IMR-90 (cell line): Measurements from ENCODE around the gene DDC. TPM values are rescaled to one million over a fixed set of nuclear protein-coding genes. Genes with fewer than 3 reads are reported as not detected.

ENCODE experiments used
- ATAC-seq: fragments of 200-7000 bp; cut with Tn5 transposase; 2 replicates; pipeline ENCODE4 v1.9.1; 2020; ENCODE audit warnings: low read depth, mild to moderate bottlenecking, moderate library complexity
- BruUV-seq: library from RNA; stranded (reverse); fragments of 400-500 nt; replicated peaks from 2 replicates; lab custom pipeline; 2021; lab: Mats Ljungman, UMichigan
- CTCF ChIA-PET: fragments of 300-600 bp; formaldehyde crosslinking; extraction: SDS; loops from one replicate; lab custom pipeline; 2021; ENCODE audit warnings: antibody characterized with exemption; lab: Yijun Ruan, JAX
- POLR2A ChIA-PET: fragments of 300-600 bp; sonication (Branson Sonifier 250); formaldehyde crosslinking; loops from one replicate; lab custom pipeline; 2022; ENCODE audit warnings: antibody characterized with exemption; ENCODE audit not compliant: unreplicated experiment; lab: Charles Lee
- DNase-seq: peaks from one replicate; pipeline ENCODE4 v3.0.0; 2013
- H2AFZ ChIP-seq: replicated peaks from 2 replicates; pipeline ENCODE3; 2013; ENCODE audit warnings: low read length, mild to moderate bottlenecking; ENCODE audit not compliant: poor library complexity
- H2AK5ac ChIP-seq: 2 replicates; pipeline ENCODE4 v1.6.1; 2013; ENCODE audit warnings: low read depth, low read length, inconsistent platforms
- H2AK9ac ChIP-seq: replicated peaks from 2 replicates; pipeline ENCODE3; 2013; ENCODE audit warnings: mild to moderate bottlenecking, low read depth, low read length, moderate library complexity; ENCODE audit not compliant: poor library complexity
- H2BK120ac ChIP-seq: 2 replicates; pipeline ENCODE4 v1.6.1; 2013; ENCODE audit warnings: low read depth, low read length, inconsistent platforms
- H2BK15ac ChIP-seq: 3 replicates; pipeline ENCODE4 v1.6.1; 2013; ENCODE audit warnings: low read depth, low read length, inconsistent platforms
- H2BK20ac ChIP-seq: 2 replicates; pipeline ENCODE4 v1.6.1; 2013; ENCODE audit warnings: low read depth, mild to moderate bottlenecking, inconsistent platforms, low read length, moderate library complexity
- H2BK5ac ChIP-seq: 2 replicates; pipeline ENCODE4 v1.6.1; 2013; ENCODE audit warnings: mild to moderate bottlenecking, low read depth, low read length, inconsistent platforms; ENCODE audit not compliant: poor library complexity, severe bottlenecking
- H3K14ac ChIP-seq: replicated peaks from 2 replicates; pipeline ENCODE4 v1.6.1; 2013; ENCODE audit warnings: low read depth, low read length, inconsistent platforms
- H3K18ac ChIP-seq: 2 replicates; pipeline ENCODE4 v1.6.1; 2013; ENCODE audit warnings: low read depth, low read length, control low read depth
- H3K23ac ChIP-seq: 2 replicates; pipeline ENCODE4 v1.6.1; 2013; ENCODE audit warnings: low read depth, low read length, inconsistent platforms
- H3K27ac ChIP-seq: 2 replicates; pipeline ENCODE4 v1.5.1; 2013; ENCODE audit warnings: mild to moderate bottlenecking, control low read depth, low read length; ENCODE audit not compliant: insufficient read depth
- H3K27me3 ChIP-seq: 2 replicates; pipeline ENCODE4 v1.6.1; 2013; ENCODE audit warnings: low read length; ENCODE audit not compliant: control insufficient read depth, insufficient read depth
- H3K36me3 ChIP-seq: 2 replicates; pipeline ENCODE4 v1.6.1; 2013; ENCODE audit warnings: low read length, mixed read lengths; ENCODE audit not compliant: control insufficient read depth, insufficient read depth
- H3K4ac ChIP-seq: 2 replicates; pipeline ENCODE4 v1.6.1; 2013; ENCODE audit warnings: low read depth, low read length, inconsistent platforms
- H3K4me1 ChIP-seq: 2 replicates; pipeline ENCODE4 v1.6.1; 2013; ENCODE audit warnings: low read length, mixed read lengths; ENCODE audit not compliant: control insufficient read depth, insufficient read depth
- H3K4me2 ChIP-seq: 2 replicates; pipeline ENCODE4 v1.6.1; 2013; ENCODE audit warnings: low read depth, mild to moderate bottlenecking, control low read depth, low read length, moderate library complexity
- H3K4me3 ChIP-seq: 2 replicates; pipeline ENCODE4 v1.5.1; 2013; ENCODE audit warnings: low read depth, mild to moderate bottlenecking, control low read depth, low read length, moderate library complexity; ENCODE audit not compliant: insufficient read depth
- H3K56ac ChIP-seq: 2 replicates; pipeline ENCODE4 v1.6.1; 2013; ENCODE audit warnings: low read length, inconsistent platforms; ENCODE audit not compliant: insufficient read depth; ENCODE audit errors: extremely low read depth
- H3K79me1 ChIP-seq, 2 experiments: 2 replicates each; pipeline ENCODE4 v1.6.1; 2013; ENCODE audit warnings: low read length in 2 of 2, inconsistent platforms in 1 of 2, low read depth in 1 of 2
- H3K9ac ChIP-seq: 2 replicates; pipeline ENCODE4 v1.6.1; 2013; ENCODE audit warnings: low read depth, low read length, control low read depth
- H3K9me1 ChIP-seq: 2 replicates; pipeline ENCODE4 v1.6.1; 2013; ENCODE audit warnings: low read length, inconsistent platforms; ENCODE audit not compliant: insufficient read depth
- H3K9me3 ChIP-seq: 2 replicates; pipeline ENCODE4 v1.6.1; 2013; ENCODE audit warnings: low read length; ENCODE audit not compliant: control insufficient read depth, insufficient read depth
- H4K20me1 ChIP-seq: 2 replicates; pipeline ENCODE4 v1.6.1; 2013; ENCODE audit warnings: low read length, inconsistent platforms; ENCODE audit not compliant: insufficient read depth
- H4K5ac ChIP-seq: 2 replicates; pipeline ENCODE4 v1.6.1; 2013; ENCODE audit warnings: mild to moderate bottlenecking, low read depth, low read length, control low read depth
- H4K8ac ChIP-seq, 2 experiments: 2 replicates each; pipeline ENCODE4 v1.6.1; 2013; ENCODE audit warnings: low read depth in 2 of 2, low read length in 2 of 2, control low read depth in 1 of 2, inconsistent platforms in 1 of 2
- H4K91ac ChIP-seq: 2 replicates; pipeline ENCODE4 v1.6.1; 2013; ENCODE audit warnings: low read depth, low read length, inconsistent platforms; ENCODE audit not compliant: insufficient read depth
- BHLHE40 ChIP-seq: fragments of 150-350 bp; IDR thresholded peaks from 2 replicates; pipeline ENCODE4 v1.6.1; 2016; ENCODE audit warnings: mild to moderate bottlenecking, low read depth, low read length
- FOS ChIP-seq: fragments of 150-350 bp; IDR thresholded peaks from 2 replicates; pipeline ENCODE4 v1.6.1; 2016; ENCODE audit warnings: low read depth, low read length
- MAFK ChIP-seq: IDR thresholded peaks from 2 replicates; pipeline ENCODE4 v1.6.1; 2012; ENCODE audit warnings: low read depth, low read length, improper control_type of control experiment
- SMC3 ChIP-seq: fragments of 150-350 bp; IDR thresholded peaks from 2 replicates; pipeline ENCODE4 v1.6.1; 2016; ENCODE audit warnings: low read depth, mild to moderate bottlenecking, antibody characterized with exemption, low read length, moderate library complexity
- WGBS, 2 experiments: methylation state at CpG; one replicate each; pipeline versions ENCODE4 v1.1.5 to v1.1.7; 2013; ENCODE audit warnings: missing lambda C conversion rate in 2 of 2; ENCODE audit not compliant: insufficient read length in 1 of 2; ENCODE audit errors: extremely low coverage in 2 of 2; 5-methylcytosine and 5-hydroxymethylcytosine counted together
- dilution Hi-C: fragments of 300-500 bp; cut with HindIII; formaldehyde crosslinking; loops from one replicate; pipeline ENCODE4 v1.14.3; 2018; ENCODE audit warnings: low sequenced_read_pairs; ENCODE audit not compliant: unreplicated experiment
- in situ Hi-C: fragments of 300-500 bp; cut with MboI; formaldehyde crosslinking; loops from 3 replicates; pipeline ENCODE4 v1.14.3; 2019; ENCODE audit warnings: low sequenced_read_pairs, inconsistent platforms, mixed read lengths
- intact Hi-C: fragments of 100-400 bp; cut with micrococcal nuclease; formaldehyde crosslinking; loops from 2 replicates; pipeline ENCODE4 v1.10.0; 2022
- polyA plus RNA-seq, 3 experiments: library from polyadenylated mRNA; depleted of rRNA; stranded (reverse); fragments of >200 nt; gene quantifications; 2 replicates each; pipeline ENCODE4 v1.2.3, GENCODE V29; 2012; ENCODE audit warnings: low replicate concordance in 1 of 3
- total RNA-seq: library from RNA; depleted of rRNA; stranded (reverse); fragments of >200 nt; gene quantifications from 2 replicates; pipeline ENCODE4 v1.2.3, GENCODE V29; 2012
- TF ChIP-seq, protein P1 (sequence below): fragments of 150-350 bp; IDR thresholded peaks from 2 replicates; pipeline ENCODE4 v1.6.1; 2017; ENCODE audit warnings: mild to moderate bottlenecking, antibody characterized with exemption, low read length, low read depth

Gene DDC
- total and polyA plus RNA-seq, 2 of the 4 experiments (the other 2 are of a cell fraction) = not detected

- Histone ChIP-seq H3K9ac (no peak overlapping the region), H4K20me1 (no peaks in the 10 kb centered on the region; the same call in 1 of the 2 replicates), H3K4me3 (no peak overlapping the region), H3K4me2 (no peak overlapping the region), H3K14ac (no peak overlapping the region), H3K4ac (no peak overlapping the region), H4K91ac (no peak overlapping the region), H2AK9ac (peak overlapping the region; percentile 4), H2AFZ (no peak overlapping the region), H3K4me1 (no peaks in the 10 kb centered on the region), H3K9me3 (no peaks in the 10 kb centered on the region), H4K8ac (no peak overlapping the region), H2BK5ac (no peak overlapping the region), H3K18ac (no peak overlapping the region), H3K27me3 (no peaks in the 10 kb centered on the region), H3K27ac (no peak overlapping the region), H2BK20ac (no peak overlapping the region), H3K23ac (no peak overlapping the region), H4K5ac (no peak overlapping the region), H3K9me1 (peaks cover 2% of the 10 kb centered on the region; the same call in 1 of the 2 replicates), H2BK15ac (no peak overlapping the region), H3K56ac (no peak overlapping the region), H3K79me1 (no peaks in the 10 kb centered on the region), H2BK120ac (no peak overlapping the region), H2AK5ac (no peak overlapping the region), H3K36me3 (peaks cover 20% of the 10 kb centered on the region)
- in situ Hi-C loops (no loop called here), dilution Hi-C loops (no loop called here), intact Hi-C loops (no loop called here)
- no peak for TF ChIP-seq FOS
- no peak for TF ChIP-seq BHLHE40
- TF ChIP-seq, protein P1, sequence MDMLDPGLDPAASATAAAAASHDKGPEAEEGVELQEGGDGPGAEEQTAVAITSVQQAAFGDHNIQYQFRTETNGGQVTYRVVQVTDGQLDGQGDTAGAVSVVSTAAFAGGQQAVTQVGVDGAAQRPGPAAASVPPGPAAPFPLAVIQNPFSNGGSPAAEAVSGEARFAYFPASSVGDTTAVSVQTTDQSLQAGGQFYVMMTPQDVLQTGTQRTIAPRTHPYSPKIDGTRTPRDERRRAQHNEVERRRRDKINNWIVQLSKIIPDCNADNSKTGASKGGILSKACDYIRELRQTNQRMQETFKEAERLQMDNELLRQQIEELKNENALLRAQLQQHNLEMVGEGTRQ = no peak
- no peak for TF ChIP-seq MAFK
- no peak for TF ChIP-seq SMC3
- WGBS, 2 experiments = 95% methylated on average over 9 of the region's 13 CpGs; no CpG with 5 or more reads in 1 of the 2 experiments
- BruUV-seq = no TSS peak
- ChIA-PET CTCF (no interaction called here), POLR2A (no interaction called here)
- ATAC-seq = no peak
- no peak for DNase-seq
These were observed 27.7 kb upstream of the DDC start for GRCh38 chr7:50592940-50593339.
